ENCODE results near the gene APBA3.

Gene APBA3, protein sequence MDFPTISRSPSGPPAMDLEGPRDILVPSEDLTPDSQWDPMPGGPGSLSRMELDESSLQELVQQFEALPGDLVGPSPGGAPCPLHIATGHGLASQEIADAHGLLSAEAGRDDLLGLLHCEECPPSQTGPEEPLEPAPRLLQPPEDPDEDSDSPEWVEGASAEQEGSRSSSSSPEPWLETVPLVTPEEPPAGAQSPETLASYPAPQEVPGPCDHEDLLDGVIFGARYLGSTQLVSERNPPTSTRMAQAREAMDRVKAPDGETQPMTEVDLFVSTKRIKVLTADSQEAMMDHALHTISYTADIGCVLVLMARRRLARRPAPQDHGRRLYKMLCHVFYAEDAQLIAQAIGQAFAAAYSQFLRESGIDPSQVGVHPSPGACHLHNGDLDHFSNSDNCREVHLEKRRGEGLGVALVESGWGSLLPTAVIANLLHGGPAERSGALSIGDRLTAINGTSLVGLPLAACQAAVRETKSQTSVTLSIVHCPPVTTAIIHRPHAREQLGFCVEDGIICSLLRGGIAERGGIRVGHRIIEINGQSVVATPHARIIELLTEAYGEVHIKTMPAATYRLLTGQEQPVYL

GRCh38 chr19:3761382-3762129 lies at the start of gene APBA3:
Gene APBA3, minus strand, starts transcription at chr19:3761692. Its CDS starts 1,428 bp downstream, at chr19:3760264.
- FAIRE-seq, result no peak

DNA sequence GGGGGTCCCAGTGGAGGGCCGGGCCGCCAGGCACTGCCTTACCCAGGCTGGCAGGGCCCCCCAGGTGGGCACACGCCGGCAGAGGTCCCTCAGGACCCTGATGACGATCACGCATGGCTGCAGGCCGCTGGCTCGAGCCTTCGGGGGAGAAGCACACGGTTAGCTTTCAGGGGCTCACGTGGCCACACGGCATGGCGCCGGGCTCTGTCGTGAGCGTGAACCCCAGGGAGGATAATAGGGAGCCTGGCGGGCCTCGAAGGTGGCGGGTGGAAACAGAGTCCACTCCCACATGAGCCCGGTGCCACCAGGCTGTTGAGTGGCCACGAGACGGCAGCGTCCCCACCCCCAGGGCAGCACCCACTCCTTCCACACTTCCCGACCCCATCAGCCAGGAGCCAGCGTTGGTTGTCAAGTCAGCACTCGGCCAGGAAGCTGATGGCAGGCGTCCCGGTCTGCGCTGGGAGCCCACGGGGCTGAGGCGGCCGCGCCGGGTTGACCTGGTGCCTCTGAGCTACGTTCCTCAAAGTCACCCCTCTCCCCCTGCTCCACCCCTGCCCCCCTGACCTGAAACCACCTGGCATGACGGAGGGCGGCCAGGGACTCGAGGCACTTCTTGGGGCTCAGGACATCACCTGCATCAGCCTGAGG lies 49.3 kb upstream of the APBA3 start:
- no peak for DNase-seq (ENCODE audit: insufficient read length, low spot score)
- FAIRE-seq, result no peak

More at GRCh38 chr19:3761382-3762129, at the start of gene APBA3:
- peak; percentile 82 for DNase-seq (ENCODE audit: insufficient read length, low spot score)

GRCh38 chr19:3809881-3810707 lies 48.6 kb upstream of the APBA3 start:
- FAIRE-seq (no peak), DNase-seq (ENCODE audit: insufficient read length, low spot score) (no peak)

GRCh38 chr19:3808420-3809143 lies 47.1 kb upstream of the APBA3 start:
- no peak for FAIRE-seq
- no peak for DNase-seq (ENCODE audit: insufficient read length, low spot score)

DNA sequence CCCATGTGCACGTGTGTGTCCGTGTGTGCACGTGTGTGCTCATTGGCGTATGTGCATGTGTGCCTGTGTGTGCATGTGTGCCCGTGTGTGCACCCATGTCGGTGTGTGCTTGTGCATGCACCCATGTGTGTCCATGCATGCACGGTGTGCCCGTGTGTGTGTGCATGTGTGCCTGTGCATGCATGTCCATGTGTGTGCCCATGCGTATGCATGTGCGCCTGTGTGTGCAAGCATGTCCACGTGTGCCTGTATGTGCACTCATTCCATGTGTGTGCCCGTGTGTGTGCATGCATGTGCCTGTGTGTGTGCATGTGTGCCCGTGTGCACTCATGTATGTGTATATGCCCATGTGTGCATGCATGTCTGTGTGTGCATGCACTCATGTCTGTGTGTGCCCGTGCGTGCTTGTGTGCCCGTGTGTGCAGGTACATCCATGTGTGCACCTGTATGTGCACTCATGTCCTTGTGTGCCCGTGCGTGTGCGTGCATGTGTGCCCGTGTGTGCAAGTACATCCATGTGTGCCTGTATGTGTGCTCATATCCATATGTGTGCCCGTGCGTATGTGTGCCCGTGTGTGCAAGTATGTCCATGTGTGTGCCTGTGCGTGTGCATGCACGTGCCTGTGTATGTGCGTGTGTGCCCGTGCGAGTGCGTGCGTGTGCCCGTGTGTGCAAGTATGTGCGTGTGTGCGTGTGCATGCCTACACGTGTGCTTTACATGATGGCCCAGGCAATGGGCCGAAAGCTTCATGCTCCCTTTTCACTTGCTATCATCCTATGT lies 46.3 kb upstream of the APBA3 start:
- DNase-seq (ENCODE audit: insufficient read length, low spot score), result no peak
- peak; percentile 82 for FAIRE-seq

DNA sequence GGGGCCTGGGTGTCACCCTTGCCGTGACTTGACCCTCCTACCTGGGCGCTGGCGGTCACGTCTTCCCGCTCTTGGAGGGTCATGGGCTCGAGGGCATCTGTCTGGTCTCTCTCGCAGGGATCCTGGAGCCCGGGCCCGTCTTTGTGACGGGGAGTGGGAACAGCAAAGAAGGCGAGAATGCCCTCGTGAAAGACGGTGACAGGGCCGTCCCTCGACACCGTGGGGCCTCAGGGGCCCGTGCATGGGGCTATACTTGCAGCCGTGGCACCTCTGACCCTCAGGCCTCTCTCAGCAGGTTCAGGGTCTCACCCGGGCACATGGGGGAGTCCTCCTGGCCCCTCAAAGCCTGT lies 45.6 kb upstream of the APBA3 start:
- FAIRE-seq (no peak), DNase-seq (ENCODE audit: insufficient read length, low spot score) (no peak)

GRCh38 chr19:3805859-3806258 lies 44.4 kb upstream of the APBA3 start:
- DNase-seq (ENCODE audit: insufficient read length, low spot score) (no peak), FAIRE-seq (no peak)

DNA sequence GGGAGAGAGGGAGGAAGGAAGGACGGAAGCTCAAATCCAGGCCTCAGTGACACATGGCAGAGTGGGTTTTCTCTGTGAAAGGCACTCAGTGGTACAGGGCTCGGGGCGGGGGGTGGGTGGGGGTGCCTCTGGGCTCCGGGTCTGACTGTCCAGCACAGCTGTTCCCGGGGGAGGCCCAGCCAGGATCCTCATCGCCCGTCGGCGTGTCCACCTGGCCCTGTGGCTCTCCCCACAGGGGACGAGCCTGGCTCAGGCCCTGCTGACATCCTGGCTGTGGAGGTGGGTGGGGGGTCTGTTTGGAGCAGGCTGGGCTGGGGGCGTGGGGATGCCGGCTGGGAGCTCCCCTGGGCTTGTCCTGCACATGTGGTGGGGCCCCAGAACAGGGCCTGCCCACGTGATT lies 42.9 kb upstream of the APBA3 start:
- no peak for FAIRE-seq
- no peak for DNase-seq (ENCODE audit: insufficient read length, low spot score)

- FAIRE-seq, result no peak
- no peak for DNase-seq (ENCODE audit: insufficient read length, low spot score)
These were observed 42.5 kb upstream of the APBA3 start for GRCh38 chr19:3803986-3804385.

GRCh38 chr19:3803114-3803888 lies 41.8 kb upstream of the APBA3 start:
- FAIRE-seq (no peak), DNase-seq (ENCODE audit: insufficient read length, low spot score) (no peak)

DNA sequence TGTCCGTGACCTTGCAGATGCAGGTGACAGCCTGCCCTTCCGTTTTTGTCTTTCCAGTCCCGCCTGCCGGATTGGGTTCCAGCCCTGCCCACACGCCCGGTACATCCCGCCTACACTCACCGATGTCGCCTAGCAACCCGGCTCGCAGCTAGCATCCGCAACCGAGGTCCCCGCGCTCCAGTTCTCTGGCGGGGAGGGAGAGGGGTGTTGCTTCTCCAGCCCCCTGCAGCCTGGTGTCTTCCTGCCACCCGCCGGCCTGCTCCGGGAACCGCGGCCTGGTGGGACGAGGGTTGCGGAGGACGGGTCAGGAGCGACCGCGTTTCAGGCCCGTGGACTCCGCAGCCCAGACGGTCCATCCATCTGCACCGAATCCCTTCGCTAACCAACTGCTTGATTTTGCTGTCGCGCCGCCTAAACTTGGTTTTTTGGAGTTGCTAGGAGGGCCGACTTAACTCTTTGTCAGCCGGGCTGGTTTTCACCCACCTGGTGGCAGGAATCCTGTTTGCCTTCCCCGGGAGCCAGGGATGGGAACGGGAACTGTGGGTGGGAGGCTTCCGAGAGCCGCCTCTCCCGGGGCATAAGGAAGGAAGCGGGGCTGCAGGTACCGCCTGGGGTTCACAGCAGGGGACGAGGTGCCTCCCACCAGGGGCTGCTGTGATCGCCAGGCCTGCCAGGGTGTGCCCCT lies 40.1 kb upstream of the APBA3 start:
- DNase-seq (ENCODE audit: insufficient read length, low spot score), result no peak
- FAIRE-seq, result no peak

- DNase-seq (ENCODE audit: insufficient read length, low spot score) (no peak), FAIRE-seq (no peak)
These were observed 39.5 kb upstream of the APBA3 start for GRCh38 chr19:3800996-3801395.

DNA sequence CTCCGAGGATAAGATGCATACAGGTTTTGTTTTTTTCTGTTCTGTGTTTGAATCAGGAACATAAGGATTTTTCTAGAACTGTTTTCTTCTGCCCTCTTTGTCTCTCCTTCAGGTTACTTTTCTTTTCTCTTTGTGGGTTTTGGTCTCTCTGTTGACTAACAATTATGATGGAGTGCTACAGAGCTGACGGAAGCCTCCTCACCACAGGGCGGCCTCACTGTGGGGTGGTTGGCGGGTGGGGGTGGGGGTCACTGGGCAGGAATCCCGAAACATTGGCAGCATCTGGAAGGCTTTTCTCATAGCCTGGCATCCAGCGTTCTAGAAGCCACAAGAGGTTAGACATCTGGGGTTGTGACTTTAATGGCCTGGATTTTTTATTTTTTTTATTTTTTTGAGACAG lies 36.6 kb upstream of the APBA3 start:
- no peak for FAIRE-seq

DNA sequence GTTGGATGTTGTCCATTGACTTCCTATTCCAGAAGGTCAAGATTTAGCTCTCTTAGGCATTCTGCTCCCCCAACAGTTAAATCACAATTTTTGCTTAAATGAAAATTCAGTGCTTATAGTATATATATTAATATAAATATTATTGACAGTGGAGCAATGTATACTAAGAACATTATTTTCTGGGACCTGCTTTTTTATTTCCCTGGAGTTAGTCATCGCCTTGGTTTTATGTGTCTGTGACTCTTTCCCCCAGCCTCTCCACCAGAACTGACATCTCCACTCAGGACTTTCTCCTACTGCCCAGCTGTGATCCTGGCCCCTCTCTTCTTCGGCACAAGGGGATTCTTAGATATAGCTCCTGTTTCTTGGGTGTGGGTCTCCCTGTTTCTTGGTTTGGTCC lies 34.9 kb upstream of the APBA3 start:
- no peak for DNase-seq (ENCODE audit: insufficient read length, low spot score)
- no peak for FAIRE-seq

More for the DNA sequence above, 36.6 kb upstream of the APBA3 start:
- DNase-seq (ENCODE audit: insufficient read length, low spot score), result no peak

GRCh38 chr19:3793799-3794198 lies 32.3 kb upstream of the APBA3 start:
- no peak for DNase-seq (ENCODE audit: insufficient read length, low spot score)
- FAIRE-seq, result no peak

GRCh38 chr19:3792114-3792513 lies 30.6 kb upstream of the APBA3 start:
- no peak for DNase-seq (ENCODE audit: insufficient read length, low spot score)
- no peak for FAIRE-seq

GRCh38 chr19:3790941-3791340 lies 29.4 kb upstream of the APBA3 start:
- DNase-seq (ENCODE audit: insufficient read length, low spot score) (no peak), FAIRE-seq (no peak)
